GM18508 (cell line): ENCODE results near the gene NQO1.

Experiments
- ATAC-seq: cut with Tn5 transposase; IDR thresholded peaks from one replicate; pipeline ENCODE4 v1.9.1; 2021; ENCODE audit warnings: moderate number of reproducible peaks; ENCODE audit not compliant: insufficient read depth, unreplicated experiment

Gene NQO1

DNA sequence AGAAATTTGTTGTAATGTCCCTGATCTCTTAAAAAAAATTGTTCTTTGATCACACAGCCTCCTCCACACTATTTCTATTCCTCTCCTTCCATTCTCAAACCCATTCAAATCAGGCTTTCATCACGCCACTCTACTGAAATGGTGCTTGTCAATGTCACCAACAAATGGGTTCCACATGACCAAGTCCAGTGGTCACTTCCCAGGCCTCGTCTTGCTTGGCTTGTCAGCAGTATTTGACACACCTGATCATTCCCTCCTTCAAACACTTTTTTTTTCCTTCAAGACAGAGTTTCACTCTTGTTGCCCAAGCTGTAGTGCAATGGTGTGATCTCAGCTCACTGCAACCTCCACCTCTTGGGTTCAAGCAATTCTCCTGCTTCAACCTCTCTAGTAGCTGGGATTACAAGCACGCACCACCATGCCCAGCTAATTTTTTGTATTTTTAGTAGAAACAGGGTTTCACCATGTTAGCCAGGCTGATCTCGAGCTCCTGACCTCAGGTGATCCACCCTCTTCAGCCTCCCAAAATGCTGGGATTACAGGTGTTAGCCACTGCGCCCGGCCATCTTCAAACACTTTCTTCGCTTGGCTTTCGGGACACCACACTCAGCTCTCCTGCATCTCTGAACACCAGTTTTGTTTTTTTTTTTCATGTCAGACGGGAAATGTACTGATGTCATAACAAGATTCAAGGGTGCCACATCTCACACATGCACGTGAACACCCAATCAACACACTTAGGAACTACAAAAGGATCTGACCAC is 18.3 kb downstream of the NQO1 start:
- ATAC-seq, result no peak

- ATAC-seq, result no peak
These were observed 19.4 kb downstream of the NQO1 start for GRCh38 chr16:69706975-69707340.

DNA sequence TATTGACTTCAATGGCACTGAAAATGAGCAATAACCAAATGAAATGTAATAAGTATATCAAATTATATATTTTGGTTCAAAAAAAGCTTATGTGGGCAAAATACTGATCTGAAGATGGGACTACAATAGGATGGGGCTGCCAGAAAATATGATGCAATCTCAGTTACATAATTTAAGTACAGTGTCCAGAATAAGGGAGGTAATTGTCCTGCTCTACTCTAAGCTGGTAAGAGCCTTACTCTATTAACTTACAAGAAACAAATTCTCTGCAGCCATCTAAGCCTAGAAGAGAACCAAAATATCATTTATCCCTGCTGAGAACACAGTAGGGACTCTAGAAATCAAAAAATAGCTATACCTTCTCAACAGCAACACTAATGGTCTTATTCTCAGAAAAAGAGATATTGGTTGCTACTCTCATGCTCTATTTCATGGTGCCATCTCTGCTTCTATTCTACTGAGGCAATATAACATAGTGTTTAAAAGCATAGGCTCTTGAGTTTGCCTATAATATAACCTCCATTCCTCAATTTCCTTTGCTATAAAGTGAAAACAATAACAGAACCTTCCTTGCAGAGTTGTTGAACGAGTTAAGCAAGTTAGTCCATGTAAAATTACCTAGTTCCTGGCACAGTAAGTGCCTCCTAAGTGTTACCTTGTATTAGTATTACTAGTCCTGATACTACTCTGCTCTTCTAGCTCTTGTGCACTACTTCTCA is 19.9 kb downstream of the NQO1 start:
- ATAC-seq, result no peak

GRCh38 chr16:69703638-69704037 is 22.7 kb downstream of the NQO1 start:
- no peak for ATAC-seq

- no peak for ATAC-seq
These were observed 24.5 kb downstream of the NQO1 start for GRCh38 chr16:69701866-69702265.

GRCh38 chr16:69701452-69701851 is 24.9 kb downstream of the NQO1 start:
- no peak for ATAC-seq

- ATAC-seq, result no peak
These were observed 26.4 kb downstream of the NQO1 start for GRCh38 chr16:69699915-69700314.

GRCh38 chr16:69698404-69698803 is 28.0 kb downstream of the NQO1 start:
- ATAC-seq, result no peak

DNA sequence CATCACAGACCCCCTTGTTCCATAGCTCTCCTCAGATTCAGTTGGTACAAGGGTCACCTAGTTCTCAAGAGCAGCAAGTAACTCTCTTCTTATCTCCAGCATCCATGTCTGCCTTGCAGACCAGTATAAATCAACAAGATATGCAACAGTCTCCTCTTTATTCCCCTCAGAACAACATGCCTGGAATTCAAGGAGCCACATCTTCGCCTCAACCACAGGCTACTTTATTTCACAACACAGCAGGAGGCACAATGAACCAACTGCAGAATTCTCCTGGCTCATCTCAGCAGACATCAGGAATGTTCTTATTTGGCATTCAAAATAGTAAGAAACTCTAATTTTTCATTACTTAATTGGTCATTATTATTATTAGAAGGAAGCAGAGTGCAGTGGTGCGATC is 32.4 kb downstream of the NQO1 start:
- ATAC-seq, result no peak

GRCh38 chr16:69691980-69692911 is 34.1 kb downstream of the NQO1 start:
- no peak for ATAC-seq

GRCh38 chr16:69688589-69688988 is 37.8 kb downstream of the NQO1 start:
- ATAC-seq, result no peak

DNA sequence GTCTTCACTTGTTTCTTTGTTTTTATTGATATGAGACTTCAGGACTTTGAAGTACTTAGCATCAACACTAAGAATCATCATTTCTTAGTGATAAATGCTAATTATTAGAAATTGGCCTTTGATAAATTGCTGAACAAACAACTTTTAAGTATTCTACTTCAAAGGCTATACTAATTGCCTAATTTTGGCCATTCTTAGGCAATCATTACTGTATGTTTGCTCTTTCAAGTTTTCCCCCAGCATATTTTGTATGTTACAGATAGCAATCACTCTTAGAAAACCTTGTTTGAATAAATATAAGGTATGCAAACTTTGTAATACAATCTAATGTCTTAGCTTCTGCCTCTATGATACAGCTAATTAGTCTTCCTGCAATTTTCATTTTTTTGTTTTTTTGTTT is 46.0 kb downstream of the NQO1 start:
- no peak for ATAC-seq

DNA sequence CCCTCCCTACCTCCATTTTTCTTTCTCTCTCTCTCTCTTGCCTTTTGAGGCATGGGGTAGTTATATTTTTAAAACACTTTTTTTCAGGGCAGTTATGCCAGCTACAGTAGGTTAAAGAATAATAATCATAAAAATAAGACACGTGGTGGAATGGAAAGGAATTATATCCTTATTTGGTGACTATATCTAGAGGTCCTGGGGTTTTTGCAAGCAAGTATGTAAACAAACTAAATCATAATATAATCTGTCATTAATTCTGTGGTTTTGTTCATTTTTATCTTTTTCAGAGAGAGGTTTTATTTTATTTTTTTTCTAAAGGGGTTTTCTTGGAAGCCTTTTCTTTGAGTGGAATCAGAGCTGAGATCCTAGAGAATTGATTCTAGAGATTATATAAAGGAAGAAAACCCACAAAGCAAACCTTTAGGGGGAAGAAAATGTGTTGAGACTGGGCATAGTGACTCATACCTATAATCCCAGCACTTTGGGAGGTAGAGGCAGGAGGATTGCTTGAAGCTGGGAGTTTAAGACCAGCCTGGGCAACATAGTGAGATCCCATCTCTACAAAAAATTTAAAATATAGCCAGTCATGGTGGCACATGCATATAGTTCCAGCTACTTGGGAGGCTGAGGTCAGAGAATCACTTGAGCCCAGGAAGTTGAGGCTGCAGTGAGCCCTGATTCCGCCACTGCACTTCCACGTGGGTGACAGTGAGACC is 53.2 kb downstream of the NQO1 start:
- ATAC-seq, result no peak

GRCh38 chr16:69672315-69672997 is 53.9 kb downstream of the NQO1 start:
- no peak for ATAC-seq

DNA sequence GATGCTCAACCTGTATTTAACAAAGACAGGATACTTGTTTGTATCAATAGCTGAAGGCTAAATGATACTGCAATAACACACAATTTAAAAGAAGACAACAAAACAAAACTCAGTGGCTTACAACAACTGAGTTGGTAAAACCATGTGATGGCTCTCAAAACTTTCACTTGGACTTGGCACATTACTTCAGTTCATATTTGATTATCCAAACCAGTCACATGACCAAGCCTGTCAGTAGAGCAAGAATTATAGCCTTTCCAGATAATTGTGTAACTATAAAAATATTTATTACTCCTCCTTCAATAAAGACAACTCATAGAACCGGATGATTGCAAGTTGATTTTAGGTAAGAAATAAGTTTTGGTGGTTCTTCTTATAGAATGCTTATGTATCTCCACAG is 56.8 kb downstream of the NQO1 start:
- no peak for ATAC-seq

- no peak for ATAC-seq
These were observed 62.5 kb downstream of the NQO1 start for GRCh38 chr16:69663846-69664245.

GRCh38 chr16:69662901-69663300 is 63.5 kb downstream of the NQO1 start:
- no peak for ATAC-seq

GRCh38 chr16:69660166-69660565 is 66.2 kb downstream of the NQO1 start:
- ATAC-seq, result no peak
